CD14-positive monocyte (primary cell): ENCODE measurements around the gene PCTP. TPM values are rescaled to one million over a fixed set of nuclear protein-coding genes. Genes with fewer than 3 reads are reported as not detected.

ENCODE experiments used
- DNase-seq, 3 donors: peaks; one replicate each; pipeline ENCODE4 v3.0.0-alpha.2; 2011 to 2022
- H2AFZ ChIP-seq: 2 replicates; pipeline ENCODE4 v1.6.0; 2012; ENCODE audit warnings: mild to moderate bottlenecking, low read depth, low read length, inconsistent platforms; ENCODE audit not compliant: insufficient read depth, poor library complexity, severe bottlenecking
- H3K27ac ChIP-seq, 2 donors: 1 replicate in 1 of 2; 2 replicates in 1 of 2; pipeline ENCODE4 v1.5.1; 2012 to 2013; ENCODE audit warnings: low read length in 2 of 2, control low read depth in 1 of 2, inconsistent platforms in 1 of 2, low read depth in 1 of 2, mild to moderate bottlenecking in 1 of 2
- H3K27me3 ChIP-seq, 2 donors: one replicate each; pipeline versions ENCODE4 v1.6.0 to v1.6.1; 2011 to 2013; ENCODE audit warnings: low read length in 2 of 2; ENCODE audit not compliant: control insufficient read depth in 2 of 2, insufficient read depth in 2 of 2
- H3K36me3 ChIP-seq, 2 donors: replicated peaks in 1 of 2; 1 replicate in 1 of 2; 2 replicates in 1 of 2; pipeline versions ENCODE4 v1.5.1 to v1.6.1; 2012 to 2013; ENCODE audit warnings: low read length in 2 of 2, control low read depth in 1 of 2, inconsistent platforms in 1 of 2, mild to moderate bottlenecking in 1 of 2; ENCODE audit not compliant: insufficient read depth in 2 of 2, control insufficient read depth in 1 of 2
- H3K4me1 ChIP-seq, 2 donors: 1 replicate in 1 of 2; 2 replicates in 1 of 2; pipeline versions ENCODE4 v1.5.1 to v1.6.1; 2012 to 2013; ENCODE audit warnings: low read length in 2 of 2, control low read depth in 1 of 2, inconsistent platforms in 1 of 2, mild to moderate bottlenecking in 1 of 2, moderate library complexity in 1 of 2; ENCODE audit not compliant: insufficient read depth in 2 of 2, control insufficient read depth in 1 of 2
- H3K4me2 ChIP-seq: replicated peaks from 2 replicates; pipeline ENCODE3; 2012; ENCODE audit warnings: low read length, moderate library complexity, mild to moderate bottlenecking; ENCODE audit not compliant: poor library complexity, severe bottlenecking; ENCODE audit errors: extremely low read depth
- H3K4me3 ChIP-seq, 3 experiments: fragments of 200-600 bp in 1 of 3; sonication (generic) in 1 of 3; replicated peaks in 1 of 3; 1 replicate in 2 of 3; 2 replicates in 1 of 3; pipeline ENCODE4 v1.5.1; 2011 to 2013; ENCODE audit warnings: low read length in 3 of 3, mild to moderate bottlenecking in 3 of 3, control low read depth in 2 of 3, low read depth in 2 of 3, inconsistent platforms in 1 of 3, moderate library complexity in 1 of 3
- H3K79me2 ChIP-seq: 2 replicates; pipeline ENCODE4 v1.6.0; 2012; ENCODE audit warnings: mild to moderate bottlenecking, control low read depth, inconsistent platforms, low read length, moderate library complexity; ENCODE audit not compliant: insufficient read depth
- H3K9ac ChIP-seq: 2 replicates; pipeline ENCODE4 v1.6.0; 2017; ENCODE audit warnings: low read length, mild to moderate bottlenecking; ENCODE audit not compliant: insufficient read depth, poor library complexity, severe bottlenecking
- H3K9me3 ChIP-seq, 2 donors: replicated peaks in 1 of 2; 1 replicate in 1 of 2; 2 replicates in 1 of 2; pipeline versions ENCODE4 v1.5.1 to v1.6.1; 2012 to 2013; ENCODE audit warnings: low read length in 2 of 2, control low read depth in 1 of 2; ENCODE audit not compliant: control insufficient read depth in 1 of 2, insufficient read depth in 1 of 2
- H4K20me1 ChIP-seq: 2 replicates; pipeline ENCODE4 v1.6.0; 2012; ENCODE audit warnings: mild to moderate bottlenecking, low read length, control low read depth, moderate library complexity; ENCODE audit not compliant: insufficient read depth
- H3K27ac Mint-ChIP-seq, 7 donors: one replicate each; pipeline ENCODE4 v1.8.0; 2020; ENCODE audit warnings: mild to moderate bottlenecking in 7 of 7, mixed read lengths in 7 of 7, moderate library complexity in 6 of 7, inconsistent platforms in 2 of 7
- H3K27me3 Mint-ChIP-seq, 3 donors: one replicate each; pipeline ENCODE4 v1.8.0; 2021 to 2022; ENCODE audit warnings: low read depth in 3 of 3, mild to moderate bottlenecking in 3 of 3, mixed read lengths in 3 of 3, moderate library complexity in 3 of 3, inconsistent platforms in 1 of 3
- H3K36me3 Mint-ChIP-seq, 2 donors: one replicate each; pipeline ENCODE4 v1.8.0; 2020; ENCODE audit warnings: mixed read lengths in 2 of 2, inconsistent platforms in 1 of 2, mild to moderate bottlenecking in 1 of 2
- H3K4me1 Mint-ChIP-seq: one replicate; pipeline ENCODE4 v1.8.0; 2020; ENCODE audit warnings: mild to moderate bottlenecking, mixed read lengths
- H3K4me3 Mint-ChIP-seq, 2 donors: one replicate each; pipeline ENCODE4 v1.8.0; 2020; ENCODE audit warnings: mild to moderate bottlenecking in 2 of 2, mixed read lengths in 2 of 2, moderate library complexity in 1 of 2
- H3K9me3 Mint-ChIP-seq, 7 donors: one replicate each; pipeline ENCODE4 v1.8.0; 2020 to 2022; ENCODE audit warnings: mixed read lengths in 7 of 7, mild to moderate bottlenecking in 6 of 7, moderate library complexity in 6 of 7, inconsistent platforms in 2 of 7
- WGBS: methylation state at CpG from one replicate; pipeline ENCODE4 v1.1.5; 2013; ENCODE audit warnings: missing lambda C conversion rate; ENCODE audit not compliant: insufficient coverage; 5-methylcytosine and 5-hydroxymethylcytosine counted together
- intact Hi-C, 2 donors: fragments of 100-400 bp; cut with micrococcal nuclease; formaldehyde crosslinking; loops; one replicate each; pipeline versions ENCODE4 v1.15.0 to v1.15.1; 2023
- polyA plus RNA-seq, 3 donors: library from polyadenylated mRNA; depleted of rRNA in 1 of 3; unstranded in 2 of 3; stranded (reverse) in 1 of 3; fragments of 300-500 nt in 2 of 3; fragments of >200 nt in 1 of 3; fragmentation: Illumina TruSeq in 2 of 3; gene quantifications; 1 replicate in 2 of 3; 2 replicates in 1 of 3; pipeline ENCODE4 v1.2.3, GENCODE V29; 2012 to 2021
- TF ChIP-seq, protein P1 (sequence below): fragments of 200-600 bp; IDR thresholded peaks from one replicate; pipeline ENCODE4 v1.8.0; 2022; ENCODE audit warnings: antibody characterized with exemption, mild to moderate bottlenecking

Gene PCTP
- polyA plus RNA-seq, 3 donors = 16.5 to 54.2 (median 35.4) TPM

DNA sequence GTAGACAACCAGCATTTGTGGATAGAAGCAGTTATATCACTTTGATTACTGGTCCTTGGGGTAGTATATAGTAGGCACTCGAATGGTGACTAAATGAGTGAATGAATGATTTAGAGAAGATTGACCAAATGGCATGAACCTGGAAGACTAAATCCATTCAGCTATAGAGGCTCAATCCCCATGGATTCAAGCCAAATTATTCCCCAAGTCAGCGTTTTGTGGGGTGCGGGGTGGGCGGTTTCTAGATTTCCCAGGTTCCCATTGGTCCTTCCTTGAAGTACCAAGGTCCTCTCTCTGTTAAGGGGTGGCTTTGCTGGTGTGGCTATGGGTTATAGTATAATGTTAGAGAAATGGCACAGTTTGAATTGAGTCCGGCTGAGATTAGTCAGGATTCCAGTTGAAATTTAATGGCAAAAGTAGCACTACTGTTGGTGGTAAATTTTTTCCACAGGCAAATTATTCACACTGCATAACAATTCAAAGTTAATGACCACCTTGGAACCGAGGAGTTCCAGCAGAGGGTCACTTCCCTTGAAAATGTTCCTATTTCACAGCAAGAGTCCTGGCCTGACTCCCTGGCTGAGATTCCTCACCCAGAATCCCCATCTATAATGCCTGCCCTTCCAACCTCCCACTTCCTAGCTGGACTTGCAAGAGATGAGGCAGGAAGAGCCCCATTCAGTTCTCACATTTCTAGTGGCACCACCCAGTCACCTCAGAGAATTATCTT lies 27.7 kb downstream of the PCTP start:
- H3K4me3 Mint-ChIP-seq = no peak overlapping the region
- no peaks in the 10 kb centered on the region for H4K20me1 ChIP-seq
- H3K27me3 ChIP-seq = no peaks in the 10 kb centered on the region
- no peak overlapping the region for H3K27ac ChIP-seq
- H3K36me3 Mint-ChIP-seq = peaks cover 42 to 45% of the 10 kb centered on the region in 2 donors
- H3K9me3 Mint-ChIP-seq = no peaks in the 10 kb centered on the region
- no peak overlapping the region for H3K27ac Mint-ChIP-seq
- DNase-seq = no peak
- TF ChIP-seq, protein P1, sequence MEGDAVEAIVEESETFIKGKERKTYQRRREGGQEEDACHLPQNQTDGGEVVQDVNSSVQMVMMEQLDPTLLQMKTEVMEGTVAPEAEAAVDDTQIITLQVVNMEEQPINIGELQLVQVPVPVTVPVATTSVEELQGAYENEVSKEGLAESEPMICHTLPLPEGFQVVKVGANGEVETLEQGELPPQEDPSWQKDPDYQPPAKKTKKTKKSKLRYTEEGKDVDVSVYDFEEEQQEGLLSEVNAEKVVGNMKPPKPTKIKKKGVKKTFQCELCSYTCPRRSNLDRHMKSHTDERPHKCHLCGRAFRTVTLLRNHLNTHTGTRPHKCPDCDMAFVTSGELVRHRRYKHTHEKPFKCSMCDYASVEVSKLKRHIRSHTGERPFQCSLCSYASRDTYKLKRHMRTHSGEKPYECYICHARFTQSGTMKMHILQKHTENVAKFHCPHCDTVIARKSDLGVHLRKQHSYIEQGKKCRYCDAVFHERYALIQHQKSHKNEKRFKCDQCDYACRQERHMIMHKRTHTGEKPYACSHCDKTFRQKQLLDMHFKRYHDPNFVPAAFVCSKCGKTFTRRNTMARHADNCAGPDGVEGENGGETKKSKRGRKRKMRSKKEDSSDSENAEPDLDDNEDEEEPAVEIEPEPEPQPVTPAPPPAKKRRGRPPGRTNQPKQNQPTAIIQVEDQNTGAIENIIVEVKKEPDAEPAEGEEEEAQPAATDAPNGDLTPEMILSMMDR = no peak
- peaks cover 6% of the 10 kb centered on the region for H3K4me1 Mint-ChIP-seq
- no peaks in the 10 kb centered on the region for H3K9me3 ChIP-seq
- H3K79me2 ChIP-seq = no peaks in the 10 kb centered on the region
- WGBS = 100% methylated on average over 2 of the region's 6 CpGs
- peaks cover 39 to 41% of the 10 kb centered on the region in 2 donors for H3K36me3 ChIP-seq
- no peak overlapping the region for H2AFZ ChIP-seq
- H3K4me2 ChIP-seq = no peak overlapping the region
- no peaks in the 10 kb centered on the region for H3K4me1 ChIP-seq
- H3K4me3 ChIP-seq = no peak overlapping the region
- H3K9ac ChIP-seq = no peak overlapping the region
- H3K27me3 Mint-ChIP-seq = no peaks in the 10 kb centered on the region
- intact Hi-C loops = loop anchor here in 1 of 2 donors (10.0 kb wide), 1 partner anchor 254 kb away; no protein-coding TSS in a partner anchor

DNA sequence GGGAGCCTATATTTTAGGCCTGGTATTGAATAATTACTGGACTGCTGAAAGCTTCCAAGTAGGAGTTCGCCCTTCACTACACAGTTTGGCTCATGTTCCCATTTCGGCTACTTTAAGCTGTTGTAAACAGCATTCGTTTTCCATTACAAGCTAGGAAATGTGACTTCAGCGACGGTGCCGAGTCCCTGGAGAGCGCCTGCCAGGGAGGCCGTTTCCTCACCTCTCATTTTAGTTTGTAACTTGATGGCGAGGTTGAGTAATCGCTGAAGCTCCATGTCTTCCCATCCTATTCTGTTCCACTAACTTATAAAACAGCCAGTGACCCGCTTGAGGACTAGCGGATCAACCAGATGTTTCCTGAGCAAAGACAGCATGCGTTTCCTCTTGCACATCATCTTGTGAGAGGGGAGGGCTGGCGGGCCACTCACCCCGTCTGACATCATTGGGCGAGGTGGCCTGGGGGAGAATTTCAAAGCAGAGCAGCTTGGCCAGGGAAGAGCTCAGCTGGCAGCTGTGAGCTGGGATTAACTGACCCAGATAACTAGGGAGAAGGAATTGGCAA lies 32.9 kb downstream of the PCTP start:
- peak overlapping the region in 1 of 2 donors; percentile 13 for H3K4me3 Mint-ChIP-seq
- TF ChIP-seq, protein P1 = no peak
- H3K27ac Mint-ChIP-seq = peak overlapping the region in 1 of 7 donors; percentile 1
- peaks cover 11% of the 10 kb centered on the region for H3K4me1 Mint-ChIP-seq
- Histone ChIP-seq H2AFZ (no peak overlapping the region), H3K27me3 (no peaks in the 10 kb centered on the region), H3K4me3 (no peak overlapping the region), H3K36me3 (no peaks in the 10 kb centered on the region), H3K4me2 (no peak overlapping the region), H3K27ac (no peak overlapping the region), H3K9ac (no peak overlapping the region), H4K20me1 (no peaks in the 10 kb centered on the region), H3K79me2 (no peaks in the 10 kb centered on the region), H3K9me3 (no peaks in the 10 kb centered on the region), H3K4me1 (no peaks in the 10 kb centered on the region)
- H3K9me3 Mint-ChIP-seq = peaks cover 0 to 2% (median 0%) of the 10 kb centered on the region in 7 donors
- H3K36me3 Mint-ChIP-seq = peaks cover 3 to 7% of the 10 kb centered on the region in 2 donors
- WGBS = 64% methylated on average over 8 of the region's 16 CpGs
- no peaks in the 10 kb centered on the region for H3K27me3 Mint-ChIP-seq
- intact Hi-C loops = no loop called here
- DNase-seq = peak in 1 of 3 donors; percentile 45
